Psoas muscle (tissue), 8 donors: ENCODE data around the gene CFAP298. TPM values are rescaled to one million over a fixed set of nuclear protein-coding genes. Genes with fewer than 3 reads are reported as not detected.
"Not testable (repeated sequence)": the region's sequence is repeated elsewhere in the genome, so short reads cannot be mapped to it uniquely, and the experiment has no call there.

Source experiments
- ATAC-seq, 4 donors: fragments of 200-7000 bp; cut with Tn5 transposase; one replicate each; pipeline ENCODE4 v1.9.1; 2020; ENCODE audit warnings: moderate library complexity in 3 of 4, mild to moderate bottlenecking in 2 of 4
- DNase-seq, 2 donors: peaks; one replicate each; pipeline ENCODE4 v3.0.0-alpha.2; 2020
- H3K27ac ChIP-seq: fragments of 200-600 bp; one replicate; pipeline ENCODE4 v1.8.0; 2022
- H3K27me3 ChIP-seq, 3 donors: fragments of 200-600 bp in 1 of 3; one replicate each; pipeline versions ENCODE4 v1.6.1 to v1.8.0; 2013 to 2022; ENCODE audit warnings: low read length in 2 of 3, mild to moderate bottlenecking in 2 of 3, moderate library complexity in 1 of 3; ENCODE audit not compliant: insufficient read depth in 3 of 3
- H3K36me3 ChIP-seq, 2 donors: fragments of 200-600 bp in 1 of 2; one replicate each; pipeline versions ENCODE4 v1.6.1 to v1.8.0; 2013 to 2022; ENCODE audit warnings: low read depth in 1 of 2, mild to moderate bottlenecking in 1 of 2, moderate library complexity in 1 of 2; ENCODE audit not compliant: insufficient read depth in 1 of 2
- H3K4me1 ChIP-seq: fragments of 200-600 bp; one replicate; pipeline ENCODE4 v1.8.0; 2022
- H3K4me3 ChIP-seq: fragments of 200-600 bp; one replicate; pipeline ENCODE4 v1.8.0; 2022; ENCODE audit warnings: mild to moderate bottlenecking
- H3K9me3 ChIP-seq: fragments of 200-600 bp; one replicate; pipeline ENCODE4 v1.8.0; 2022
- WGBS, 3 donors: extraction: QIAGEN DNeasy Blood & Tissue Kit; methylation state at CpG; one replicate each; pipeline versions ENCODE4 v1.1.6 to v1.1.7; 2013; 5-methylcytosine and 5-hydroxymethylcytosine counted together
- intact Hi-C, 2 donors: fragments of 100-400 bp; cut with DNase I; formaldehyde crosslinking; loops; one replicate each; pipeline versions ENCODE4 v1.11.0 to v1.14.2; 2022
- polyA plus RNA-seq, 3 donors: library from polyadenylated mRNA; stranded (reverse); fragments of 200-250 nt; gene quantifications; one replicate each; pipeline ENCODE4 v1.2.3, GENCODE V29; 2013
- total RNA-seq, 4 donors: library from RNA; stranded (reverse); fragmentation: NEBNext Ultra II Directional in 2 of 4; extraction: Animal tissue kit (Norgen Biotek cat#: 25700) in 2 of 4; gene quantifications; one replicate each; pipeline versions ENCODE4 v1.2.1 to v1.2.4, GENCODE V29; 2021 to 2023
- TF ChIP-seq, protein P1 (sequence below): fragments of 200-600 bp; IDR thresholded peaks from one replicate; pipeline ENCODE4 v1.8.0; 2022; ENCODE audit warnings: antibody characterized with exemption
- donor health status: healthy with polysubstance abuse.
- donor health status: DM: no; HTN: no; CAD: no; lungs with moderate emphysema.
- donor health status: Bipolar disorder and iron deficiency.
- donor health status: healthy.
- donor health status: DM: yes; HTN: yes; CAD: no.
- donor health status: DM: no; HTN: no; CAD: no.
- donor health status: DM: no; HTN: no; CAD: no.
- donor health status: DM: yes; HTN: yes; CAD: no.

The CFAP298 gene
- total and polyA plus RNA-seq, 7 donors = 24.6 to 64.8 (median 31.6) TPM

DNA sequence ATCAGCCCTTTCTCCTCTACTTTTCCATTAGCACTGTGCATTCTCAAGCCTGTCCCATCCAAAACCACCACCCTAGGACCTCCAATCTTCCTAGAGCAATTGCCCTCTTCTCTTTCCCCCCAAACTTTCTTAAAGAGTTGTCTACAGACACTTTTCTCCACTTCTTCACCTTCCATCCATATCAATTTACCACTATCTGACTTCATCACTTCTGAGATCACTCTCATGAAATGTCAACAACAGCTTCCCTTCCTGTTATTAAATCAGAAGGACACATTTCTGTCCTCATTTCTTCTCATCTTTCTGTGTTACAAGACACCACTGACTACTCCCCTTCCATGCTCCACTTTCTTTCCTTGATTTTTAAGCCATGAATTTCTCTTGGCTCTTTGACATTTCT is 36.0 kb upstream of the CFAP298 start:
- peaks cover 7 to 96% of the 10 kb centered on the region in 2 donors for H3K36me3 ChIP-seq
- H3K9me3 ChIP-seq = no peaks in the 10 kb centered on the region
- intact Hi-C loops = no loop called here
- H3K27ac ChIP-seq = no peak overlapping the region
- H3K4me1 ChIP-seq = no peaks in the 10 kb centered on the region
- DNase-seq (no peak), ATAC-seq (no peak)
- H3K27me3 ChIP-seq = no peaks in the 10 kb centered on the region
- H3K4me3 ChIP-seq = no peak overlapping the region
- TF ChIP-seq, protein P1, sequence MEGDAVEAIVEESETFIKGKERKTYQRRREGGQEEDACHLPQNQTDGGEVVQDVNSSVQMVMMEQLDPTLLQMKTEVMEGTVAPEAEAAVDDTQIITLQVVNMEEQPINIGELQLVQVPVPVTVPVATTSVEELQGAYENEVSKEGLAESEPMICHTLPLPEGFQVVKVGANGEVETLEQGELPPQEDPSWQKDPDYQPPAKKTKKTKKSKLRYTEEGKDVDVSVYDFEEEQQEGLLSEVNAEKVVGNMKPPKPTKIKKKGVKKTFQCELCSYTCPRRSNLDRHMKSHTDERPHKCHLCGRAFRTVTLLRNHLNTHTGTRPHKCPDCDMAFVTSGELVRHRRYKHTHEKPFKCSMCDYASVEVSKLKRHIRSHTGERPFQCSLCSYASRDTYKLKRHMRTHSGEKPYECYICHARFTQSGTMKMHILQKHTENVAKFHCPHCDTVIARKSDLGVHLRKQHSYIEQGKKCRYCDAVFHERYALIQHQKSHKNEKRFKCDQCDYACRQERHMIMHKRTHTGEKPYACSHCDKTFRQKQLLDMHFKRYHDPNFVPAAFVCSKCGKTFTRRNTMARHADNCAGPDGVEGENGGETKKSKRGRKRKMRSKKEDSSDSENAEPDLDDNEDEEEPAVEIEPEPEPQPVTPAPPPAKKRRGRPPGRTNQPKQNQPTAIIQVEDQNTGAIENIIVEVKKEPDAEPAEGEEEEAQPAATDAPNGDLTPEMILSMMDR = no peak

DNA sequence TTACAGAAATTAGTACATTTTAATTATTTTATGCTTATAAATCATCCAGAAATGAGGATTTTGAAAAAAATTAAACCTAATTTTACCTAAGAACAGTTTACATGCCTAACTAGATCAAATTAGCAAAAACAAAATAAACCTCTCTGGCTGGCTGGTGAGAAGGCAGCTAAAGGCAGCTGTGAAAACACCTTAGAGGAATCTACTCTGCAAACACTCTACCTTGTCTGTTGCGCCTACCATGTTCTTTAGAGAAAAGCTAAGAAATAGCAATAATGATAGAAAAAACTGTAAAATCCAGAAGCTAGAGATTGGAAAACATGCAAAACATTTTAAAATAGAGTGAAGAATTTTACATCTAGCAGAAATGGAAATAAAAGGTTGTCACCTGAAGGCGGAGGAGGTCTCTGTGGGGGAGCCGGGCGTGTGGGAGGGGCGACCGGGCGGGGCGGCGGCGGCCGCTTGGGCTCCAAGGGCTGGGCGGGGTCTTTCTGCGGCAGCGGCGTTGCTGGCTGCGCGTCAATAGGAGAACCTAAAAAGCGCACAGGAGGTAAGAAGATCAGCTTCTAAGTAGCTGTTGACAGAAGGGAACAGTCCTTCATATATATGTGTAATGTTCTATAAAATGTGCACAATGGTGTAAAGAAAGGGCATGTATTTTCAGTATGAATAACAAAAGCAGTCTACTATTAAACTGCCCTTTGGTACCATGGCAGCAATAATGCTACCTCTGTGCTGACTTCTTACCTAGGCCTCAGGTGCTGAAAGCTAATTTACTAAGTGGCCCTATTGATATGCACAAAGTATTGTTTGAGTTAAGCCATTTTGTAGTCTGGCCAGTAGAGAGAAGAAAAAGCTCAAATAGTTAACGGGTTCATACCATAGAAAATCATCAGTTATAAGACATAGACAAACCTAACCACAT is 33.3 kb upstream of the CFAP298 start:
- Histone ChIP-seq H3K36me3 (peaks cover 7 to 95% of the 10 kb centered on the region in 2 donors), H3K27ac (no peak overlapping the region), H3K27me3 (no peaks in the 10 kb centered on the region), H3K4me1 (no peaks in the 10 kb centered on the region), H3K9me3 (no peaks in the 10 kb centered on the region), H3K4me3 (no peak overlapping the region)
- DNase-seq = no peak
- ATAC-seq = no peak
- WGBS, 3 donors = 67 to 73% (median 68%) methylated on average over 19 of the region's 19 CpGs
- TF ChIP-seq, protein P1 = no peak
- intact Hi-C loops = no loop called here

DNA sequence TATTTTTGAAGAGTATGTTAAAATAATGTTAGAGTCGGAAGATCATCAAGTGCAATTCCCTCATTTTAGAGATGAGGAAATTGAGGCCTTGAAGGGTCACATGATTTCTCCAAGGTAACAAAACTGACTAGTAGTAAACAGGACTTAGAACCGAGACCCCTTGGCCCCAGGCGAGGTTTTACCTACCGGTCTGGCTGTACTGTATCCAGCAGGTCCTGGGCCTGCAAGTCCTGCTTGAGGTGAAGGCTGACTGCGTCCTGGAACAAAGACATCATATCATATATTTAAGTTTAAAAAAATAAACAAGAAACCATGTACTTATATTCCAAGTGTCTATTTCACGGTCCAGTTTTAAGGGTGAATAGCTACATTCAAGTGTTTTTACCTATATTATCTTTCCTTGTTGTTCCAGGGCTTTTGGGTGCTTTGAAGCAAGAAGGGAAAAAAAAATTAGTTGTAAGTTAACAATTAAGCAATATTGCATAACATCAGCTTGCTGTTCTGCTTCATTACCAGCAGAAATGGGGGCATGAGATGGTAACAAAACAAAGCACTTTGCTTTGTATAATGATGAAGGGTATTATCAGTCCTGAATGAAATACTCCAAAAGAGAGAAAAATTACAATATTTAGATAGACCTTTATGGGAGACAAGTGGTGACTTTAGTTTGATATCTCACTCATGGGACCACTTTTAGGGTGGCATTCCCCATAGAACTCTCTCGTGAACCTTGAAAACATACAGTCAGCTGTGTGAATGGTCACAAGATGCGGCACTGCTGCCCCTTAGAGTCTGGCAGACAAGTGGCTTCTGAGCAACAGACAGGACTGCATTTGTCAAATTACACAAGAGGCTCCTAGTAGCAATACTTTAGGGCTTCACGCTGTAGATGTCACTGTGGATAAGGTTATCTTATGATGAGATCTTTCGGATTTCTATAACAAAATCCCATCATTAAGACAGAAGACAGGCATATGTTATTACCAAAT is 29.8 kb upstream of the CFAP298 start:
- Histone ChIP-seq H3K27ac (no peak overlapping the region), H3K4me1 (no peaks in the 10 kb centered on the region), H3K36me3 (peaks cover 12 to 98% of the 10 kb centered on the region in 2 donors), H3K4me3 (no peak overlapping the region), H3K9me3 (no peaks in the 10 kb centered on the region), H3K27me3 (no peaks in the 10 kb centered on the region)
- intact Hi-C loops = no loop called here
- ATAC-seq (no peak), DNase-seq (no peak)
- TF ChIP-seq, protein P1 = no peak
- WGBS, 3 donors = 77 to 86% (median 79%) methylated on average over 10 of the region's 10 CpGs

DNA sequence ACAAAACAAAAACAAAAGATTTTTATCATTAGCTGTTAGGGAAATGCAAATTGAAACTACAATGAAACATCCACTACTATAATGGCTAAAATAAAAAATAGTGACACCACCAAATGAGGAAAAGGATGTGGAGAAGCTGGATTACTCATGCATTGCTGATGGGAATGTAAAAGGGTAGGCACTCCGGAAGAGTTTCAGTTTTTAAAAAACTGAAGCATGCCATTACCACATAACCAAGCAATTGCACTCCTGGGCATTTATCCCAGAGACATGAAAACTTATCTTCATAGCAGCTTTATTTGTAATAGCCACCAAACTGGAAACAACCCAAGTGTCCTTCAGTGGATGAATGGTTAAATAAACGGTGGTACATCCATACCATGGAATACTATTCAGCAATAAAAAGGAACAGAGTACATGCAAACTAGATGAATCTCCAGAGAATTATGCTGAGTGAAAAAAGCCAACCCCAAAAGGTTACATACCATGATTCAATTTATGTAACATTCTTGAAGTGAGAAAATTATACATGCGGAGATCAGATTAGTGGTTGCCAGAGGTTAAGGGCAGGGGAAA is 14.5 kb upstream of the CFAP298 start:
- TF ChIP-seq, protein P1 = no peak
- no peak overlapping the region for H3K27ac ChIP-seq
- 89 to 94% (median 93%) methylated on average over 3 of the region's 3 CpGs for WGBS, 3 donors
- ATAC-seq = no peak
- no peaks in the 10 kb centered on the region for H3K9me3 ChIP-seq
- no peak overlapping the region for H3K4me3 ChIP-seq
- DNase-seq = no peak
- peaks cover 0 to 3% (median 0%) of the 10 kb centered on the region in 3 donors for H3K27me3 ChIP-seq
- intact Hi-C loops = no loop called here
- peaks cover 3 to 25% of the 10 kb centered on the region in 2 donors for H3K36me3 ChIP-seq
- no peaks in the 10 kb centered on the region for H3K4me1 ChIP-seq

DNA sequence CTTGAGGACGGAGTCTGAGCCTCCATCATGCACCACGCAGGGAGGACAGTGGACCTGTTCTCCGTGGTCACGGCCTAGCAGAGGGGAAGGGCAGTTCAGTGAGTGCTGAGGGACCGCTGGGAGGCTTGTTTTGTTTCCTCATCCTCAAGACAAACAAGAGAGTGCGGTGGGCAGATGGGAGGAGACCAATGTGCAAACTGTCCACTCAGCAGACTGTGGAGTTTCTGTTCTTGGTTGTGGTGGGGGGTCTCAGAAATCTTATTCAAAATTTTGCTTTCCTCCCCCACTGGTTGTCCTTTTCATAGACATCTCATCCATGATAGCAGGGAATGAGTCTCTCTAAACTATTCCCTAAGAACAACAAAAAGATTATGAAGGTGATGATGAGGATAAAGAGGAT is 6.0 kb upstream of the CFAP298 start:
- H3K36me3 ChIP-seq, H3K27me3 ChIP-seq, ATAC-seq, H3K9me3 ChIP-seq, intact Hi-C loops, DNase-seq, H3K27ac ChIP-seq, H3K4me3 ChIP-seq, H3K4me1 ChIP-seq: not testable (repeated sequence)
- WGBS, 3 donors = 68 to 78% (median 72%) methylated on average over 6 of the region's 6 CpGs
